NOMO-1 treated with dmso at 0.1 percent for 144 hours (cell line): ENCODE results near the gene DEFB121.
"Not testable (repeated sequence)": the region's sequence is repeated elsewhere in the genome, so short reads cannot be mapped to it uniquely, and the experiment has no call there.

Experiments used
- DNase-seq: peaks from one replicate; lab custom pipeline; 2025; ENCODE audit not compliant: unreplicated experiment; lab: John Stamatoyannopoulos, UW

DEFB121 gene

DNA sequence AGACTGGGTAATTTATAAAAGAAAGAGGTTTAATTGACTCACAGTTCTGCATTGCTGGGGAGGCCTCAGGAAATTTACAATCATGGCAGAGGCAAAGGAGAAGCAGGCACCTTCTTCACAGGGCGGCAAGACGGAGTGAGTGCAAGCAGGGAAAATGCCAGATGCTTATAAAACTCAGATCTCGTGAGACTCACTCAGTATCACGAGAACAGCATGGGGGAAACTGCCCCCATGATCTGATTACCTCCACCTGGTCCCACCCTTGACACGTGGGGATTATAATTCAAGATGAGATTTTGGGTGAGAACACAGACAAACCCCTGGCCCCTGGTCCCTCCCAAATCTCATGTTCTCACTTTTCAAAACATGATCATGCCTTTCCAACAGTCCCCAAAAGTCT is 41.7 kb downstream of the DEFB121 start:
- not testable (repeated sequence) for DNase-seq

DNA sequence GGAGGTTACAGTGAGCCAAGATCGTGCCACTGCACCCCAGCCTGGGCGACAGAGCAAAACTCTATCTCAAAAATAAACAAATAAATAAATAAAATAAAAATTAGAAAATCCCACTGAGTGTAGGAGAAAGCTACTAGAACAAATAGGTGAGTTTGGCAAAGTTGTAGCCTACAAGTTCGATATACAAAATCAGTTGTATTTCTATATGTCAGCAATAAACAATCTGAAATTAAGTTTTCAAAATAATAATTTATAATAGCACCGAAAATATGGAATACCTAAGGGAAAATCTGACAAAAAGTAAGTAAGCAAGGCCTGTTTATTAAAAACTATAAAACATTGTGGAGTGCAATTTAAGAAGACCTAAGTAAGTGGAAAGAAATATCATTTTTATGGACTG is 42.7 kb downstream of the DEFB121 start:
- no peak for DNase-seq

DNA sequence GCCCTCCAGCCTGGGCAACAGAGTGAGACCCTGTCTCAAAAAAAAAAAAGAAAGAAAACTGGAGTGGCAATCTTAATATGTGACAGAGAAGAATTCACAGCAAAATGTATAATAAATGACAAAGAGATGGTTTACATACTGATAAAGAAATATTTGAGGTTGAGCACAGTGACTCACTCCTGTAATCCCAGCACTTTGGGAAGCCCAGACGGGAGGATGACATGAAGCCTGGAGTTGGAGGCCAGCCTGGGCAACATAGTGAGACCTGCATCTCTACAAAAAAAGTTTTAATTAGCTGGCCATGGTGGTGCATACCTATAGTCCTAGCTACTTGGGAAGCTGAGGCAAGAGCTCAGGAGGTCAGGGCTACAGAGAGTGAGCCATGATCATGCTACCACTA is 50.0 kb downstream of the DEFB121 start:
- DNase-seq, result no peak
